Pancreas (tissue), 10 donors: Measurements from ENCODE around the gene GALP. TPM values are rescaled to one million over a fixed set of nuclear protein-coding genes. Genes with fewer than 3 reads are reported as not detected.
"Not testable (repeated sequence)": the region's sequence is repeated elsewhere in the genome, so short reads cannot be mapped to it uniquely, and the experiment has no call there.

Experiments
- ATAC-seq, 4 donors: fragments of 200-7000 bp; cut with Tn5 transposase; one replicate each; pipeline versions ENCODE4 v1.8.0 to v1.9.1; 2020; ENCODE audit warnings: mild to moderate bottlenecking in 4 of 4, moderate library complexity in 4 of 4
- DNase-seq, 6 donors: peaks; one replicate each; pipeline ENCODE4 v3.0.0-alpha.2; 2020
- FAIRE-seq: peaks from 2 replicates; lab custom pipeline; 2012; peaks lifted over from hg19 to GRCh38; lab: Jason Lieb, UNC
- H3K27ac ChIP-seq, 4 donors: fragments of 200-600 bp; sonication (generic); 1 replicate in 3 of 4; 2 replicates in 1 of 4; pipeline versions ENCODE4 v1.5.0 to v1.8.0; 2020
- H3K27me3 ChIP-seq, 4 donors: fragments of 200-600 bp; one replicate each; pipeline ENCODE4 v1.8.0; 2021
- H3K36me3 ChIP-seq, 3 donors: fragments of 200-600 bp; sonication (generic) in 1 of 3; one replicate each; pipeline versions ENCODE4 v1.5.0 to v1.8.0; 2020 to 2021
- H3K4me1 ChIP-seq, 3 donors: fragments of 200-600 bp; one replicate each; pipeline ENCODE4 v1.8.0; 2021
- H3K4me3 ChIP-seq, 4 donors: fragments of 200-600 bp; sonication (generic) in 2 of 4; one replicate each; pipeline versions ENCODE4 v1.5.0 to v1.8.0; 2020 to 2021
- H3K9me3 ChIP-seq, 4 donors: fragments of 200-600 bp; one replicate each; pipeline ENCODE4 v1.8.0; 2021
- CTCF ChIP-seq, 4 donors: fragments of 200-600 bp; sonication (generic) in 3 of 4; IDR thresholded peaks; one replicate each; pipeline versions ENCODE4 v1.5.0 to v1.8.0; 2021; ENCODE audit warnings: antibody characterized with exemption in 4 of 4
- WGBS, 2 donors: extraction: QIAGEN DNeasy Blood & Tissue Kit; methylation state at CpG; one replicate each; pipeline ENCODE4 v1.1.7; 2013; 5-methylcytosine and 5-hydroxymethylcytosine counted together
- intact Hi-C, 3 donors: fragments of 100-400 bp; cut with DNase I; formaldehyde crosslinking; loops; one replicate each; pipeline versions ENCODE4 v1.11.1 to v1.14.2; 2022
- polyA plus RNA-seq, 2 donors: library from polyadenylated mRNA; stranded (reverse); fragments of 200-250 nt; gene quantifications; one replicate each; pipeline ENCODE4 v1.2.3, GENCODE V29; 2013
- total RNA-seq, 6 donors: library from RNA; stranded (reverse); fragmentation: NEBNext Ultra II Directional in 4 of 6; extraction: Animal tissue kit (Norgen Biotek cat#: 25700) in 4 of 6; gene quantifications; one replicate each; pipeline versions ENCODE4 v1.2.1 to v1.2.4, GENCODE V29; 2021 to 2023
- donor health status: healthy with polysubstance abuse.
- donor health status: DM: no; HTN: no; CAD: no; lungs with moderate emphysema.
- donor health status: DM: no; HTN: no; CAD: no.
- donor health status: control.
- donor health status: control.
- donor health status: Bipolar disorder and iron deficiency.
- donor health status: DM: yes; HTN: yes; CAD: no.
- donor health status: DM: no; HTN: no; CAD: no.
- donor health status: DM: no; HTN: no; CAD: no.
- donor health status: DM: yes; HTN: yes; CAD: no.

GALP gene
- total and polyA plus RNA-seq, 8 donors: not detected

- H3K36me3 ChIP-seq: no peaks in the 10 kb centered on the region
- no peak overlapping the region for H3K27ac ChIP-seq
- no peaks in the 10 kb centered on the region for H3K9me3 ChIP-seq
- intact Hi-C loops: loop anchor here in 1 of 3 donors (5.0 kb wide), 1 partner anchor 72 kb away; no protein-coding TSS in a partner anchor
- no peaks in the 10 kb centered on the region for H3K4me1 ChIP-seq
- no peak overlapping the region for H3K4me3 ChIP-seq
- WGBS, 2 donors: 22 to 32% methylated on average over 11 of the region's 11 CpGs
- TF ChIP-seq CTCF (IDR thresholded peaks at IDR 0.05): no peak
- no peak for DNase-seq
- H3K27me3 ChIP-seq: no peaks in the 10 kb centered on the region
- no peak for FAIRE-seq
- no peak for ATAC-seq
Measured at GRCh38 chr19:56174550-56174949, 1.3 kb upstream of the GALP start.

GRCh38 chr19:56176310-56176709 is 502 bp downstream of the GALP start:
- not testable (repeated sequence) for H3K4me1 ChIP-seq, DNase-seq, FAIRE-seq, H3K36me3 ChIP-seq, H3K27me3 ChIP-seq, H3K9me3 ChIP-seq, ATAC-seq, H3K4me3 ChIP-seq, H3K27ac ChIP-seq
- WGBS, 2 donors: 59 to 65% methylated on average over 9 to 11 of the region's 11 CpGs
- intact Hi-C loops: loop anchor here in 1 of 3 donors (5.0 kb wide), 1 partner anchor 74 kb away; no protein-coding TSS in a partner anchor

GRCh38 chr19:56176881-56177280 is 1.1 kb downstream of the GALP start:
- no peak overlapping the region for H3K27ac ChIP-seq
- no peaks in the 10 kb centered on the region for H3K9me3 ChIP-seq
- no peak for FAIRE-seq
- H3K4me1 ChIP-seq: no peaks in the 10 kb centered on the region
- no peaks in the 10 kb centered on the region for H3K36me3 ChIP-seq
- no peak for TF ChIP-seq CTCF (IDR thresholded peaks at IDR 0.05)
- no peak for ATAC-seq
- no peaks in the 10 kb centered on the region for H3K27me3 ChIP-seq
- DNase-seq: no peak
- H3K4me3 ChIP-seq: no peak overlapping the region
- WGBS, 2 donors: 65 to 66% methylated on average over 18 of the region's 18 CpGs
- intact Hi-C loops: loop anchor here in 1 of 3 donors (5.0 kb wide), 1 partner anchor 75 kb away; no protein-coding TSS in a partner anchor

- H3K4me3 ChIP-seq: no peak overlapping the region
- no peak overlapping the region for H3K27ac ChIP-seq
- FAIRE-seq (no peak), DNase-seq (no peak), ATAC-seq (no peak)
- H3K27me3 ChIP-seq: no peaks in the 10 kb centered on the region
- intact Hi-C loops: loop anchor here in 1 of 3 donors (5.0 kb wide), 1 partner anchor 75 kb away; no protein-coding TSS in a partner anchor
- H3K4me1 ChIP-seq: no peaks in the 10 kb centered on the region
- 52 to 56% methylated on average over 11 of the region's 11 CpGs for WGBS, 2 donors
- no peaks in the 10 kb centered on the region for H3K9me3 ChIP-seq
- no peaks in the 10 kb centered on the region for H3K36me3 ChIP-seq
- no peak for TF ChIP-seq CTCF (IDR thresholded peaks at IDR 0.05)
Measured at GRCh38 chr19:56177564-56178243, 1.9 kb downstream of the GALP start.

- Histone ChIP-seq H3K9me3 (no peaks in the 10 kb centered on the region), H3K4me3 (no peak overlapping the region), H3K4me1 (no peaks in the 10 kb centered on the region), H3K36me3 (no peaks in the 10 kb centered on the region), H3K27me3 (no peaks in the 10 kb centered on the region), H3K27ac (no peak overlapping the region)
- no peak for ATAC-seq
- intact Hi-C loops: no loop called here
- FAIRE-seq: no peak
- TF ChIP-seq CTCF (IDR thresholded peaks at IDR 0.05): no peak
- DNase-seq: no peak
- WGBS, 2 donors: 67 to 71% methylated on average over 17 of the region's 17 CpGs
Measured at GRCh38 chr19:56189785-56190184, 14.0 kb downstream of the GALP start.
